ENCODE data around the gene IRAK4. TPM values are rescaled to one million over a fixed set of nuclear protein-coding genes. Genes with fewer than 3 reads are reported as not detected.

The IRAK4 gene
- total RNA-seq: 9.6 and 10.0 TPM in 2 replicates
- long read RNA-seq, full-length matches to known transcripts: 23 of 46 reads
- long read RNA-seq, partial matches to known transcripts: 9 of 46 reads
- long read RNA-seq, other reads (novel, unspliced or antisense): 14 of 46 reads

GRCh38 chr12:43758728-43759563, at the start of gene IRAK4, which contains the start of gene PUS7L:
Gene IRAK4, plus strand, starts transcription at chr12:43758951. Its CDS starts 9,161 bp downstream, at chr12:43768112.
Gene PUS7L, minus strand, starts transcription at chr12:43758790. Its CDS starts 3,545 bp downstream, at chr12:43755245.
- H3K27ac Mint-ChIP-seq (ENCODE audit: unreplicated experiment): peak within 1 kb of the TSS; percentile 93
- peaks cover 9% of the 10 kb centered on the region for H3K36me3 Mint-ChIP-seq (ENCODE audit: unreplicated experiment)
- peak within 1 kb of the TSS; percentile 85 for H3K4me3 Mint-ChIP-seq (ENCODE audit: unreplicated experiment)
- peak; percentile 93 for DNase-seq (ENCODE audit: extremely low spot score, unreplicated experiment)
- peaks cover 3% of the 10 kb centered on the region for H3K27me3 Mint-ChIP-seq (ENCODE audit: unreplicated experiment)
- peaks cover 15% of the 10 kb centered on the region for H3K4me1 Mint-ChIP-seq (ENCODE audit: unreplicated experiment)
- peak; percentile 40 for TF ChIP-seq CTCF (IDR thresholded peaks at IDR 0.05)
- H3K9me3 Mint-ChIP-seq (ENCODE audit: unreplicated experiment): no peaks in the 10 kb centered on the region

DNA sequence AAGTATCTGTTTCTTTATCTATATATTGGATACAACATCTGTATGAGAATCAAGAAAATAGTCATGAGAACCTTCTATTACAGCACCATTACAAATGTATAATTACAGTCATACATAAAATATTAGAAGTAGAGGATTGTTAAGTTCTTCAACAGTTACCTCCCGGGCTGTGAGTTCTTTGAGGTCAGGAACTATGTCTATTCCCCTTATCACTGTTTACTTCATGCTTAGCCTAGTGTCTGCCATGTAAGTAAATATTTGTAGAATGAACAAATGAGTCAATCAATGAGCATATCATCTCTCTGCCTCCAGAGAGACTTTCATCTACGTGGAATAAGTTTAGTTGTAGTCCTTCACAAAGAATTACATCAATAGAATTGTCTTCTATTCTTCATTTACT, 47.4 kb upstream of the IRAK4 start:
- peaks cover 9% of the 10 kb centered on the region for H3K27me3 Mint-ChIP-seq (ENCODE audit: unreplicated experiment)
- H3K9me3 Mint-ChIP-seq (ENCODE audit: unreplicated experiment): peaks cover 10% of the 10 kb centered on the region
- no peaks in the 10 kb centered on the region for H3K4me1 Mint-ChIP-seq (ENCODE audit: unreplicated experiment)
- no peaks in the 10 kb centered on the region for H3K36me3 Mint-ChIP-seq (ENCODE audit: unreplicated experiment)
- no peak for DNase-seq (ENCODE audit: extremely low spot score, unreplicated experiment)
- no peak overlapping the region for H3K4me3 Mint-ChIP-seq (ENCODE audit: unreplicated experiment)
- no peak for TF ChIP-seq CTCF (IDR thresholded peaks at IDR 0.05)
- H3K27ac Mint-ChIP-seq (ENCODE audit: unreplicated experiment): no peak overlapping the region

DNA sequence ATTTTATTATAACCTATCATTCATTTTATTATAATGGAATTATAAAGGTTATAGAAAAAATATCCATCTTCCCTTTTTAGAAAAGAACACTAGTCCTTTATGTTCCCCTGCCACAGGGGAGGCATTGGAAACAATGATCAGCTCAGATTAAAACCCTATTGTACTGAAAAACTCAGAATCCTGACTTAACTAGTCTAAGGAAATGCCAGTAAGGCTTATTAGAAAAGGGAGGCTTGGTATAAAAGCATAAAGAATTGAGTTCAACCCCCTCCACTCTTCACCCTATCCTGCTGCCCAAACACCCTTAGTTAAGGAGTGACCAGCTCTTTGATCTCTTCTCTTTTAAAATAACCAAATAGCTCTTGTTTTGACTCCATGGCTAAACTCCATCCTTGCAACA, 36.1 kb upstream of the IRAK4 start:
- Mint-ChIP-seq H3K9me3 (ENCODE audit: unreplicated experiment) (peaks cover 3% of the 10 kb centered on the region), H3K36me3 (ENCODE audit: unreplicated experiment) (no peaks in the 10 kb centered on the region), H3K27ac (ENCODE audit: unreplicated experiment) (no peak overlapping the region), H3K4me1 (ENCODE audit: unreplicated experiment) (no peaks in the 10 kb centered on the region), H3K4me3 (ENCODE audit: unreplicated experiment) (no peak overlapping the region), H3K27me3 (ENCODE audit: unreplicated experiment) (peaks cover 3% of the 10 kb centered on the region)
- no peak for DNase-seq (ENCODE audit: extremely low spot score, unreplicated experiment)
- no peak for TF ChIP-seq CTCF (IDR thresholded peaks at IDR 0.05)

- no peak for DNase-seq (ENCODE audit: extremely low spot score, unreplicated experiment)
- Mint-ChIP-seq H3K9me3 (ENCODE audit: unreplicated experiment) (peaks cover 3% of the 10 kb centered on the region), H3K36me3 (ENCODE audit: unreplicated experiment) (no peaks in the 10 kb centered on the region), H3K27me3 (ENCODE audit: unreplicated experiment) (peaks cover 3% of the 10 kb centered on the region), H3K27ac (ENCODE audit: unreplicated experiment) (no peak overlapping the region), H3K4me1 (ENCODE audit: unreplicated experiment) (no peaks in the 10 kb centered on the region), H3K4me3 (ENCODE audit: unreplicated experiment) (no peak overlapping the region)
- no peak for TF ChIP-seq CTCF (IDR thresholded peaks at IDR 0.05)
These were observed 35.6 kb upstream of the IRAK4 start for GRCh38 chr12:43723134-43723533.

- H3K36me3 Mint-ChIP-seq (ENCODE audit: unreplicated experiment): no peaks in the 10 kb centered on the region
- DNase-seq (ENCODE audit: extremely low spot score, unreplicated experiment): no peak
- H3K4me1 Mint-ChIP-seq (ENCODE audit: unreplicated experiment): no peaks in the 10 kb centered on the region
- TF ChIP-seq CTCF (IDR thresholded peaks at IDR 0.05): peak; percentile 51
- H3K27me3 Mint-ChIP-seq (ENCODE audit: unreplicated experiment): peaks cover 12% of the 10 kb centered on the region
- H3K4me3 Mint-ChIP-seq (ENCODE audit: unreplicated experiment): no peak overlapping the region
- H3K9me3 Mint-ChIP-seq (ENCODE audit: unreplicated experiment): peaks cover 3% of the 10 kb centered on the region
- H3K27ac Mint-ChIP-seq (ENCODE audit: unreplicated experiment): no peak overlapping the region
These were observed 30.6 kb upstream of the IRAK4 start for GRCh38 chr12:43728117-43728516.

Data from osteocyte (in vitro differentiated cells).